ENCODE measurements around the gene POU6F1.

DNA sequence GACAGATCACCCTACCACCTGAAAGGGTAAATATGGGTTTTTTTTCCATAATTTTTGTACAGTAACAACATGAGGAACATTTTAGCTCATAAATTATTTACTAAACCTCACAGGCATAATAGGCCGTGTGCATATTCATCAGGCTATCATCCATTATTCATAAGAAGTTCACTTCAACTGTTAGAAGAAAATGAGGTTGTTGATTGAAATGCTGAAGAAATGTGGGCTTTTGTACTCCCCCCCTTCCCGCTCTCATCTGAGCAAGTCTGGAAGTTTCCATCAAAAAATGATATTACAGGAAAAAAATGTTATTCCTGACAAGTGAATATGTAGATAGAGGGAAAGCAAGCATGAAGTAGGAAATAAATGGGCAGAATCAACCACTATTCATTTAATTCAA is 7.9 kb upstream of the POU6F1 start:
- no peak for TF ChIP-seq ZNF175 (CRISPR knock-in tag; IDR thresholded peaks at IDR 0.05; ENCODE audit: low read depth)
- TF ChIP-seq HIVEP1 (CRISPR knock-in tag; IDR thresholded peaks at IDR 0.05): no peak

Measured in K562 (cell line).